Myocyte (in vitro differentiated cells): Measurements from ENCODE around the gene IL12A. TPM values are rescaled to one million over a fixed set of nuclear protein-coding genes. Genes with fewer than 3 reads are reported as not detected.

ENCODE experiments used
- DNase-seq: peaks from one replicate; pipeline ENCODE4 v3.0.0-alpha.2; 2012; ENCODE audit warnings: low read depth
- total RNA-seq: library from RNA; depleted of rRNA; stranded (reverse); fragments of >200 nt; gene quantifications from 2 replicates; pipeline ENCODE4 v1.2.3, GENCODE V29; 2014

The IL12A gene
- total RNA-seq, 1 donor from 2014 or later, result 0.96 TPM

- DNase-seq, result no peak
Observed at GRCh38 chr3:159989973-159990846, 1.6 kb downstream of the IL12A start.

DNA sequence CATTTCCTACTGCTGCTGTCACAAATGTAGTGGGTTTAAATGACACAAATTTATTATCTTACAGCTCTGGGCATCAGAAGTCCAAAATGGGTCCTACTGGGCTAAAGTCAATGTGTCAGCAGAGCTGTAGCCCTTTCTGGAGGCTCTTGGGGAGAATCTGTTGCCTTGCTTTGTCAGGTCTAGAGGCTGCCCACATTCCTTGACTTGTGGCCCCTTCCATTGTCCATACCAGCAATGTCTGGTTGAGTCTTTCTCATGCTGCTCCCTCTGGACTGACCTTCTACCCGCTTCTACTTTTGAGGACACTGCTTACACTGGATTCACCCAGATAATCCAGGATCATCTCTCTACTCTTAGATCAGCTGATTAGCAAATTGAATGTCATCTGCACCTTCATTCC, 3.0 kb downstream of the IL12A start:
- DNase-seq, result no peak

- DNase-seq, result no peak
Observed at GRCh38 chr3:159992589-159992988, 4.0 kb downstream of the IL12A start.

DNA sequence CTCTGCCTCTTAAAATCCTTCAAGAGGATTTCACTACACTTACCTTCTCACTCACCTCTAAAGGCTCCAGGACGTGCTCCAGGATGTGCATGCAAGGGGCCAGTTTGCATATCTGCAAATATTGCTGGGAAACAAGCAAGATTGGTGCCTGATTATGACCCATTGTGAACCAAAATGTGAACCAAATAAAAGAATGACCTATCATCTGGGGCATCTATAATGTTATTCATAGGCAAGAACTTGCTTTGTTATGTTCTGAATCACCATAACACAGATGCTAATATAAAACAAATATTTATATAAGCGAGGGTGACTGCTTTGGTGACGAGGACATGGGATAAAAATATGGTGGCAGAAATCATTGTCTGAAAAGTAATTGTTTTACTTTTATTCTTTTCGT, 5.5 kb downstream of the IL12A start:
- DNase-seq, result no peak

DNA sequence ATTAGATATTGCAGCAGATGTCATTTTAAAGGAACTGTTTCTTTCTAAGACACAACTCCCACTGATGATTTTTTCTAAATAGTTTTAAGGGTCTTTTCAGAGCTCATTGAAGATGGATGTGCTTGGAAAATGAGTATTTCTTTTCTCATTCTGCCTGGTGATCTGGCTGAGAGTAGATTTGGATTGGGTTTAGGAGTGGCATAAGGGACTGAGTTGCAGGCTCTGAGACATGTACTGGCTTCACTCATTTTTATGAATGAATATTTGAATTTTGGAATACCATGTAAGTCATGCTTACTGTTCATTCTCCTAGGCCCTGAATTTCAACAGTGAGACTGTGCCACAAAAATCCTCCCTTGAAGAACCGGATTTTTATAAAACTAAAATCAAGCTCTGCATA, 6.5 kb downstream of the IL12A start:
- DNase-seq, result no peak

DNA sequence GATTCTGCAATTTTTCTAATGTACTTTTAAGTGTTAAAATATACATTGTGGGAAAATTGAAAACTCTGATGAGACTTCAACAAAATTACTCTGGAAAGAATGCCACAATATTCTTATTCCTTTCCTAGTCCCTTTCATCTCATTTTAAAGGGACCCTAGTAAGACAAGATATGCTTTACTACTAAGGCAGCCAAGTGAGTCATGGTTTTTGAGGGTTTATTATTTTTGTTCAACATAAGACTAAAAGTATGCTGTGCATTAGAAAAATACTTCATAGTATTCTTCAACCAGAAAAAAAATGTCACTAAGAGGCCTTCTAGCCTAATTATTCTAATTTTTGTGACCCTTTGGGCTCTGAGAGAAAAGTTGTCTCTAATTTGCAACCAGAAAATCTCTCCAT, 7.4 kb downstream of the IL12A start:
- DNase-seq, result no peak

- DNase-seq, result no peak
Observed at GRCh38 chr3:159996959-159997358, 8.3 kb downstream of the IL12A start.

DNA sequence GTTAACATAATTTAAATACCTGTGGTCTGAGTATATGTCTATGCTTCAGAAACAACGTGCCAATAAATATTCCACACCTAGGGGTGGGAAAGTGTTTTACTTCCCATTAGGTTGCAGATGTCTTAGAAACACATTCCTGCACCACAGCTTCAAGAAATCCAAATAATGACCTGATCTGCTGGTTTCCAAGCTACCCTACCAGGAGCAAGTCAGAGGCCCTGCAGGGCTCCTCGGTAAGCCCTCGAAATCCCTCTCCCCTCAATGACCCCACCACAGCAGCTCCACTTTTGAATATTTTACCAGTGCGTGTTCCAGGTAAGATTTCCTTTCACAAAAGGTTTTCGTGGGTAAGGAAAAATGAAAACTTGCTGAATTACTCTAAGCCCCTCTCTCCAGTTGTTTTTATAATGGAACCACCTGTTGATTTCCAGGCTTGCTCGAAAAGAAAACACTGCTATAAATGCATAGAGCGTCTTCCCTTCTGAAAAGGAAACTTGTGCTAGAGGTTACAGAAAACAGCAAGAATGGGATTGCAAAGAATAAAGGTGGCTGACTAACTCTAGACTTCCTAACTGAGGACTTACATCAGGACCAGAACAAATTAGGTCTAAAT, 12.6 kb downstream of the IL12A start:
- DNase-seq, result no peak

DNA sequence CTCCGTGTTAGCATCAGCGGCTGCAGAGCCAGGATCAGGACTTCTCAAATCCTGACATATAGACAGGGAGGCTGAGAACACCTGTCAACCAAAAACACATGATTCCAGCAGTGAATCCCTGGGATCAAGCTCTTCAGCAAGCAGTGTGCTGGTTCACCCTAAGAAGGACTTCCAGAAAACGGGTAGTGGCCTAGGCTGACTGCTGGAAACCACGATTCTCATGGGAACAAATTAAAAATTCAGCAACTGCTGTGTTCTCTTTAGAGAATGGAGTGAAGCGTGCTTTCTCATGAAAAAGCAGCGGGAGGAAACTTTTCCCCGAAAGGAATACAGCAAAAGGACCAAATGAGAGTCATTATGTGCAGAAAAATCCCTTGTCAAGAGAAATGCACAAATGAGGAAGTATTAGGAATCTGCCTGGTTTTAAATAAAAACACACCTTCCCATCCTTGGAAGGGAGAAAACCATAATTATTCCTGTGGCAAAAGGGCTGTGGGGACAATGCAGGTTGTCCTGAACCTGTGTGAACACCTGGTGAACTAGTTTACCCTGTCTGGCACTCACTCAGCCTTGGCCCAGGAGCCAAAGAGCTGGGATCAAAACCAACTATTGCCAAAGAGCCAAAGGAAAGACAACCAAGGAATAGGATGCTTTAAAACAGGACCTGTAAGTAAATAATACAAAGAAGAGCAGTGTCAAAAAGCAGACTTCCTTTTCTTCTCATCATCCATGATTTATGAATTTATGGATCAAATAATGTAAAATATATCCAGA, 13.4 kb downstream of the IL12A start:
- DNase-seq, result no peak

- DNase-seq, result peak; percentile 79
Observed at GRCh38 chr3:160003520-160004128, 15.0 kb downstream of the IL12A start.

GRCh38 chr3:160005004-160005403, 16.4 kb downstream of the IL12A start:
- DNase-seq, result no peak

DNA sequence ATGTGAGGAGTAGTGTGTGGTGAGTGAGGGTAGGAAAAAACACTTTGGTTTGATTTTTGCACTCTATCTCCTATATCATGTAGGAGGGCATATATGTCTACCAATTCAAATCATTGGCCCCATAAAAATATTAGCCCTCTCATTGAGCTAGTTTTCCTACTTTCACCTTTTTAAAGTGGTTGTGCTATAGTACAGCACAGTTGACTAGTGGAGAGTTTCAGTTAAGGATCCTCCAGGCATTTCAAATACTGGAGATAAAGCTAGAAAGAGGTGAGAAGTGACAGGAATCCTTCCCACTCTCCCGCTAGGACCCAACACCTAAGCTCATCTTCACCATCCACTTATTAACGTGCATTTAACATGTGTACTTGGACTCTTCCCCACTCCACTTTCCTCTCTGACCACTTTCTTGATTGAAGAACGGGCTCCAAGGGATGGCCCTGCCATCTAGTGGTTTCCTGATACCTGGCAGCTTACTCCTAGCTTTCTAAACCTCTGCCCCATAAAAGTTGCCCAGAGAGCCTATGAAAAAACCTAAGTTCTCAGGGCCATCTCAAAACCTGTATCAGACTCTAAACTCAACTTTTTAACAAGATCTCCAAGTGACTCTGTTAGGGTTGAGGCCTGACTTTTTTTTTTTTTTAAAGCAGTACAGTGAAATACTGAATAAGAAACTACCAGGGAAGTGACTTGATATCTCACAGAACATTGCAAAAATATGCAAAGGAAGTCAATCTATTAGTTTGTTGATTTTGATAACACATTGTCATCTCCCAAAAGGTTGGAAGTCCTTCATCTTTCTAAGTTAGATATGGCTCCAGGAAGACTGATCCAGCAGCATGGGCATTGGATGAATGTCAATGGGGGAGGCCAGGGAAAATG, 17.9 kb downstream of the IL12A start:
- peak; percentile 74 for DNase-seq

GRCh38 chr3:160008961-160009360, 20.3 kb downstream of the IL12A start:
- DNase-seq, result no peak

GRCh38 chr3:160009525-160009924, 20.9 kb downstream of the IL12A start:
- DNase-seq, result no peak

DNA sequence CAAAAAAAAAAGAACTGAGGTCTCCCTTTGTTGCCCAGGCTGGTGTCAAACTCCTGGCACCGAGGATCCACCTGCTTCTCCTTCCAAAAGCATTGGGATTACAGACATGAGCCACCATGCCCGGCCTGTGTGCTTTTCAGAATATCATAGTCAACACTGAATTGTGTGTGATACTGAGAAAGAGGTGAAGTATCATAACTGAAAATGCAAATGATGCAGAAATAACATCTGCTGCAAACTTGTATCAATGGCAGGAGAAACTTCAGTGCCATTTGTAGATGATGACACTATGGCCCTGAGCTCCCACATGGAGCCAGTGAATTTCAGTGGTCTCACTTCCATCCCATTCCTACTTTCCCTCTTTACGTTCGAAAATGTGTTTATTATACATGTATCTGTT, 21.9 kb downstream of the IL12A start:
- DNase-seq, result no peak

- DNase-seq, result no peak
Observed at GRCh38 chr3:160012108-160012507, 23.5 kb downstream of the IL12A start.

DNA sequence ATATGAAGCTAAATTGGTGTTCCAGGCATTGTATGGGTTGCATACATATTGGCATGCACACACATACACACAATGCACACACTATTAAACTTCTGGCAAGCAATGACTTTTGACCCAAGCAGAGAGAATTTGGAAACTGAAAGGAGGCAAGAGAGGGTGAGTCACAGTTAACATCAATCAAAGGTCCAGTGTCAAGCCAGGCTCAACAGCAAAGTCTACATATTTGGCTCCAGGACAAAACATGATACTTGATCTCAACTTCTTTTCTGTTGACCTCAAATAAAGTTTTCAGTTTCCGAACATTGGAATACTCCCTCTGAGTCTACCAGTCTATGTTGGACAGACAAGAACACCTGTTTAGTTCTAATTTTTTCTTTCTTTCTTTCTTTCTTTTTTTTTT, 28.3 kb downstream of the IL12A start:
- peak; percentile 87 for DNase-seq

DNA sequence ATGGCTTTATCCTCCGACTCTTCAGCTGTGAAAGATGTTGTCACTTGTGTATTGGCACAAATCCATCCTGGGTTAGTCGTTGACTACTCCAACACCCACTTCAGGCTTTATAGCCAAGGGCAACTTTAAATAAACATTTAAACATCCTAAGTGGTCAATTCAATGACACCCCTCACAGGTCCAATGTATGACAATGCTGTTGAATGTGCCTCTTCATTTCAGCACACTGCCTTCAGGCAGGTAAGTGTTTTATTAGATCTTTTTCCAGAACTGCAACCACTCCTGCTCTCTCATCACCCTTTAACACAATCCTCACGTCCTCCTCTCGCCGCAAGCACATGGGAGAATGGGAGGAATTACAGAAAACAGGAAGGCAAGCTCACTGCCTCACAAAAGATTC, 30.3 kb downstream of the IL12A start:
- DNase-seq, result no peak

- no peak for DNase-seq
Observed at GRCh38 chr3:160020057-160020711, 31.5 kb downstream of the IL12A start.

- DNase-seq, result no peak
Observed at GRCh38 chr3:160022068-160022467, 33.4 kb downstream of the IL12A start.
